ENCODE data around the gene GFRA1.
"Not testable (repeated sequence)": the region's sequence is repeated elsewhere in the genome, so short reads cannot be mapped to it uniquely, and the experiment has no call there.

Gene GFRA1

GRCh38 chr10:116055917-116056252, 217.1 kb downstream of the GFRA1 start:
- no peak overlapping the region for H3K9ac ChIP-seq
- H3K4me2 ChIP-seq, result no peak overlapping the region
- TF ChIP-seq CTCF (conservative IDR thresholded peaks at IDR 0.05; ENCODE audit: low read depth, low read length), result no peak
- H2AFZ ChIP-seq (ENCODE audit: low read depth), result no peak overlapping the region
- H3K36me3 ChIP-seq (ENCODE audit: insufficient read depth), result no peaks in the 10 kb centered on the region
- H3K27ac ChIP-seq, result no peak overlapping the region
- no peaks in the 10 kb centered on the region for H3K27me3 ChIP-seq (ENCODE audit: insufficient read depth, low read depth)
- no peak overlapping the region for H3K4me3 ChIP-seq (IDR thresholded peaks at IDR 0.05; ENCODE audit: insufficient read depth, low read depth, low read length)
- H3K4me1 ChIP-seq (ENCODE audit: low read depth, poor library complexity, severe bottlenecking), result no peaks in the 10 kb centered on the region
- no peaks in the 10 kb centered on the region for H3K79me2 ChIP-seq (ENCODE audit: insufficient read depth, low read depth)
- H4K20me1 ChIP-seq (ENCODE audit: insufficient read depth), result no peaks in the 10 kb centered on the region

GRCh38 chr10:116055252-116055916, 217.6 kb downstream of the GFRA1 start:
- Histone ChIP-seq H2AFZ (ENCODE audit: low read depth) (no peak overlapping the region), H3K36me3 (ENCODE audit: insufficient read depth) (no peaks in the 10 kb centered on the region), H3K4me3 (IDR thresholded peaks at IDR 0.05; ENCODE audit: insufficient read depth, low read depth, low read length) (no peak overlapping the region), H3K27me3 (ENCODE audit: insufficient read depth, low read depth) (no peaks in the 10 kb centered on the region), H3K9ac (no peak overlapping the region), H3K79me2 (ENCODE audit: insufficient read depth, low read depth) (no peaks in the 10 kb centered on the region), H3K4me2 (no peak overlapping the region), H3K27ac (no peak overlapping the region), H3K4me1 (ENCODE audit: low read depth, poor library complexity, severe bottlenecking) (no peaks in the 10 kb centered on the region), H4K20me1 (ENCODE audit: insufficient read depth) (no peaks in the 10 kb centered on the region)
- TF ChIP-seq CTCF (conservative IDR thresholded peaks at IDR 0.05; ENCODE audit: low read depth, low read length), result no peak

- Histone ChIP-seq H3K4me1 (ENCODE audit: low read depth, poor library complexity, severe bottlenecking) (no peaks in the 10 kb centered on the region), H3K36me3 (ENCODE audit: insufficient read depth) (no peaks in the 10 kb centered on the region), H3K4me3 (IDR thresholded peaks at IDR 0.05; ENCODE audit: insufficient read depth, low read depth, low read length) (no peak overlapping the region), H3K79me2 (ENCODE audit: insufficient read depth, low read depth) (no peaks in the 10 kb centered on the region), H3K27me3 (ENCODE audit: insufficient read depth, low read depth) (no peaks in the 10 kb centered on the region), H4K20me1 (ENCODE audit: insufficient read depth) (no peaks in the 10 kb centered on the region), H2AFZ (ENCODE audit: low read depth) (no peak overlapping the region), H3K4me2 (no peak overlapping the region), H3K27ac (no peak overlapping the region), H3K9ac (no peak overlapping the region)
- TF ChIP-seq CTCF (conservative IDR thresholded peaks at IDR 0.05; ENCODE audit: low read depth, low read length), result no peak
These were observed 219.1 kb downstream of the GFRA1 start for GRCh38 chr10:116053910-116054309.

GRCh38 chr10:116053009-116053730, 219.8 kb downstream of the GFRA1 start:
- H3K36me3 ChIP-seq (ENCODE audit: insufficient read depth); H4K20me1 ChIP-seq (ENCODE audit: insufficient read depth); H3K9ac ChIP-seq; H3K4me2 ChIP-seq; H3K27ac ChIP-seq; H3K4me3 ChIP-seq (IDR thresholded peaks at IDR 0.05; ENCODE audit: insufficient read depth, low read depth, low read length); H2AFZ ChIP-seq (ENCODE audit: low read depth); H3K27me3 ChIP-seq (ENCODE audit: insufficient read depth, low read depth); H3K79me2 ChIP-seq (ENCODE audit: insufficient read depth, low read depth); H3K4me1 ChIP-seq (ENCODE audit: low read depth, poor library complexity, severe bottlenecking): not testable (repeated sequence)

- not testable (repeated sequence) for H3K36me3 ChIP-seq (ENCODE audit: insufficient read depth); H4K20me1 ChIP-seq (ENCODE audit: insufficient read depth); H2AFZ ChIP-seq (ENCODE audit: low read depth); H3K9ac ChIP-seq; H3K27ac ChIP-seq; H3K27me3 ChIP-seq (ENCODE audit: insufficient read depth, low read depth); H3K79me2 ChIP-seq (ENCODE audit: insufficient read depth, low read depth); H3K4me2 ChIP-seq; H3K4me3 ChIP-seq (IDR thresholded peaks at IDR 0.05; ENCODE audit: insufficient read depth, low read depth, low read length); H3K4me1 ChIP-seq (ENCODE audit: low read depth, poor library complexity, severe bottlenecking)
These were observed 220.5 kb downstream of the GFRA1 start for GRCh38 chr10:116052522-116052921.

All from KMS-11 (cell line).